M059J (cell line): ENCODE data around the gene FBXL4. TPM values are rescaled to one million over a fixed set of nuclear protein-coding genes. Genes with fewer than 3 reads are reported as not detected.
"Not testable (repeated sequence)": the region's sequence is repeated elsewhere in the genome, so short reads cannot be mapped to it uniquely, and the experiment has no call there.

ENCODE experiments used
- DNase-seq: peaks from one replicate; pipeline ENCODE4 v3.0.0-alpha.2; 2012; ENCODE audit warnings: low read depth
- total RNA-seq: library from RNA; depleted of rRNA; stranded (reverse); fragments of >200 nt; shearing (Covaris generic); gene quantifications from 2 replicates; pipeline ENCODE4 v1.2.3, GENCODE V29; 2014

The FBXL4 gene
- total RNA-seq, 1 experiment from 2014 or later = 8.8 TPM

DNA sequence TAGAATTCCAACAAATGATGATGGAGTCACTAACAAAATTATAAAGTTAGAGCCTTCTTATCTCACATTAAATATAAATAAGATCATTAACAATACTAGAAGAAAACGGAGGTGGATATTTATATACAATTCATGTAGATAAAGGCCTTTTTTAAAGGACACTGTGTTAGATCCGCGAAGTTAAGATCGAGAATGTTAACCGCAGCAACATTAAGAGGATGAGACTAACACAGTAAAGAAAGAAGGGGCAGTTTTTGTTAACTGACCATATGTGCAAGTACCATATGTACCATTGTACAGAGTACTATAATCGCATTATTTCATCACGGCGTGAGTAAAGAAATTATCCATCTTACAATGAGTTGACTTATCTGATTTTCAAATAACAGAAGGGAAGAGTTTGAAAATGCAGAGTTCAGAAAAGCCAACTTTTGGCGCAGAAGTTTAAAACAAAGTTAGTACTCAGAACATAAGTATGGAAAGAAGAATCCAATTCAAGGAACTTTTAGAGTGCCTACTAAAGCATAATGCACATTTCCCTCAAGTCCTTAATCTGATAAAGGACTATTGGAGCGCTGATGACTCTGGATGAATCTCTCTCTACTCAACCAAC is 1.4 kb downstream of the FBXL4 start:
- no peak for DNase-seq

DNA sequence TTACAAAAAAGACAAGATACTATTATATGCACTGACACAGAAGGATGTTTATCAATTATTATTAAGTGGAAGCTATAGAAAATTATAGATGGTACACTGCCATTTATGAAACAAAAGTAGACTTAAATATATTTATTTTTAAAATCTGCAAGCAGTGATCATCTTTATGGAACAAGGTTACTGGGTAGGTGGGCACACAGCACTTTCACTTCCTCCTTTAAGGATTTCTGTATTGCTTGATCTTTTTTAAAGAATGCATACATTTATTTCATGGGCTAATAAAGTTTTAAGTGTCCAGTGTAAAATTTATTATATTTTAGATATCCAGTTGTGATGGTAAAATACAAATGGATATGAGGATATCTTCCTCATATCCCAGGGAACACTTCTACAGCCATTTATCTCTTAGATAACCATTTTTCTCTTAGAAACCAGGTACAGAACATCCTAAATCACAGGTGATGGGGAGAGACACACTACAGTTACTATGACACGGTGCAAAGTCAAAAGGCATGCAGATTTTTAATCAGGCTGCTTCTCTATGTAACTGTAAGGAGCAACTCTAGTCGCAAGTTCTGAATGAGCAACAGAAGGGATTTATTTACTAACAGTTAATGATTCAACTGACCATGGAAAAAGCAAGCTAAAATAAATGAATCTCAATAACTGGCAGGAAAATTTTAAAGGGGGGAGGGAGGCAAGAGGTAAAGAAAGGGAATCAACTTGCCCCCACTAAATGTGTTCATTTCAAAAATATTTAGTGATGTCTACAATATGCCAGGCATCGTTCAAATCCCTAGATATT is 2.2 kb downstream of the FBXL4 start:
- no peak for DNase-seq

DNA sequence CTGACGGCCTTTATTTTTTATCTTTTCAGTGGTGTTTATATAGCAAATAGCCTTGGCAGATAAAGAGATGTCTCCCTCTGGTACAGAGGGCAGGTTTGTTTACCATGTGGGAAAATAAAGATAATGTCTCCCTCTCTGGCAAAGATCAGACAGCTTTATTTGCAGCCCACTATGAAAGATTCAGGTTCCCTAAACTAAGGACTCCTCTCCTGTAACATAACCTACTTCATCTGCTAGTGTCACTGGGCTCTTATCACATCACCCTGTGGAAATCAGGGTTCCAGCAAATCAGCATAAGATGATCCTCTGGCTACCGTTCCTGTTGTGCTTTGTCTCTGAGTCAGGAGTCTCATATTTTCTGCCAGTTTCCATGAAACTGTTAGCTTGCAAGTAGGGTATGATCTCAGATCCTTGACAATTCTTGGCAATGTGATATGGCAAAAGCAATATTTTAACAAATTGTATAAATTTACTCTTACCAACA is 3.1 kb downstream of the FBXL4 start:
- peak; percentile 9 for DNase-seq

DNA sequence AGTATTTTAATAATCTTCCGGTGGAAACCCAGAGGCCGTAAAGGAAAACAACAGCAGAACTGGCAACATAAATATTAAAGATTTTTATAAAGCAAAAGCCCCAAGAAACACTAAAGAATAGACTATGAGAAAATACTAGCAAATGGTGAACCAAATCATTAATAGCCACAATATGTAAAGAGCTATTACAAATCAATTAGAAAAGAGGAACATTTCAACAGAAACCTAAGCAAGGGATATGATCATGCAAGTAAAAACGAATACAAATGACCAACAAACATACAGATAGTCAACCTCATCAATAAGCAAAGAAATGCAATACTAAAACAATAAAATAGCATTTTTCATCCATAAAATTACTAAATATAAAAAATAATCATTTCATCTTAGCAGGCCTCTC is 3.6 kb downstream of the FBXL4 start:
- DNase-seq = no peak

DNA sequence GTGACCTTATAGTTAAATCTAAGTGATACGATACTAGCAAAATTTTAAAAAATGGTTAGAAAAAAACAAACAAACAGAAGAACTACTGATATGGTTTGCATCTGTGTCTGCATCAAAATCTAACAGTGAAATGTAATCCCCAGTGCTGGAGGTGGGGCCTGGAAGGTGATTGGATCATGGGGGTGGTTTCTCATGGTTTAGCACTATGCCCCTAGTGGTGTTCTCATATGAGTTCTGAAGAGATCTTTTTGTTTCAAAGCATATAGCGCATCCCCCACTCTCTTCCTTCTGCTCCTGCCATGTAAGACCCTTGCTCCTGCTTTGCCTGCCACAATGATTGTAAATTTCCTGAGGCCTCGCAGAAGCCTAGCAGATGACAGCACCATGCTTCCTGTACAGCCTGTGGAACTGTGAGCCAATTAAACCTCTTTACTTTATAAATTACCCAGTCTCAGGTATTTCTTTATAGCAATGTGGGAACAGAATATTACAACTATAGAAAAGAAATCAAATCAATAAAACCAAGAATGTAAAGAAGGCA is 5.4 kb downstream of the FBXL4 start:
- DNase-seq = peak; percentile 1

DNA sequence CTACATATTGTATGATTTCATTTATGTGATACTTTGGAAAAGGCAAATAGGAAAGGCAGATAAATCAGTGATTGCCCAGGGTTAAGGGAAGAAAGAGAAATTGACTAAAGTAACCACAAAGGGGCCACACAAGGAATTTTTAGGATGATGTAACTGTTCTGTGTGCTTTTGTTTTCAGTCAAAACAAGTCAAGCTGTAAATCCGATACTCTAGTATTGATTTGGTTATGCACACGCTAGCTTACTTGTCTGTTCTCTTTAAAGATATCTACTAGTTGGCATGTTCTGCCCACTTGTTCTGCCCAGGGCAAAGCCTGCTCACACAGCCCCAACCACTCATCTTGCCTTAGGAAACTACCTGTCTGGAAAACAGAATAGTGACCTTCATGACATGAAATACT is 6.4 kb downstream of the FBXL4 start:
- no peak for DNase-seq

DNA sequence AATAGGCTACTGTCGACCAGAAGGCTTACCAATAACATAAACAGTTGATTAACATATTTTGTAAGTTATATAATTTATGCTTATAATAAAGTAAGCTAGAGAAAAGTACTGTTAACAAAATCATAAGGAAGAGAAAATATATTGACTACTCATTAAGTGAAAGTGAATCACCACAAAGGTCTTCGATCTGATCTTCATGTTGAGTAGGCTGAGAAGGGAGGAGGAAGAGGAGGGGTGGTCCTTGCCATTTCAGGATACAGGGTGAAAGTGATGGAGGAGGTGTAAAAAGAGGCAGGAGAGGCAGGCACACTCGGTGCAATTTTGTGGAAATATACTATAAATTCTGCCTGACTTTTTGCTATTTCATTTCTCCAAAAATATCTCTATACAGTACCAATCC is 10.4 kb downstream of the FBXL4 start:
- DNase-seq = no peak

DNA sequence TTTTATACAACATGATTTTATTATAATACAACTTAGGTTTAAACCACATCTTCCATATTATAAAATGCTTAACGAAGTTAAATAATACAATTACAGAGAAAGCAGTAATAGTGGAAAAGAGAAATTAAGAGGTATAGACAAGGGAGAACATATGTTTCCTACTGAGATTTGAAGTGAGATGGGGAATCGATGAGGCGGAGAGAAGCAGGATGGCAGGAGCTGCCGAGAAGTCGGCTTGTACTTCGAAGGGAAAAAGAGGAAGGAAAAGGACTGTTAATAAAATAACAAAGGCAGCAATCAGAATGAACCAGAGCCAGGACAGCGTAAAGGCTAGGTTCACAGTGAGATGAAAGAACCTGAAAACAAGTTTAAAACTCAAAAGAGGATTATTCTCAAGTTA is 15.4 kb downstream of the FBXL4 start:
- DNase-seq = no peak

DNA sequence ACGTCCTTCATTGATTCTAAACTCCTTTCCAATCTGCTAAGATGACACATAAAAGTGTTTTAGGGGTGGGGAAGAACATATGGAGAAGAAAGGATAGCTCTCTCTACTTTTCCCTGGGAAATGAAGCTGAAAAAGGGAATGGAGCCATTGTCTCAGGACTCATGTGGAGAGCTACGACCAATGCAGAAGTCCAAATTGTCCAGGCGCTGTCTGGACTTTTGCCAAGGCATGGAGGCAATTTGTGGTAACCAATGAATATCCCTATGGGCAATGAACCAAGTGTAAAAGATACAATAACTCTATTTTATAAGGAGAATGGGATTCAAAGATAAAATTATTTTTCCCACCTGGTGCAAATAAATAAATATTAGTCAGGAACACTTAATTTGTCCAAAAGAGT is 16.1 kb downstream of the FBXL4 start:
- no peak for DNase-seq

DNA sequence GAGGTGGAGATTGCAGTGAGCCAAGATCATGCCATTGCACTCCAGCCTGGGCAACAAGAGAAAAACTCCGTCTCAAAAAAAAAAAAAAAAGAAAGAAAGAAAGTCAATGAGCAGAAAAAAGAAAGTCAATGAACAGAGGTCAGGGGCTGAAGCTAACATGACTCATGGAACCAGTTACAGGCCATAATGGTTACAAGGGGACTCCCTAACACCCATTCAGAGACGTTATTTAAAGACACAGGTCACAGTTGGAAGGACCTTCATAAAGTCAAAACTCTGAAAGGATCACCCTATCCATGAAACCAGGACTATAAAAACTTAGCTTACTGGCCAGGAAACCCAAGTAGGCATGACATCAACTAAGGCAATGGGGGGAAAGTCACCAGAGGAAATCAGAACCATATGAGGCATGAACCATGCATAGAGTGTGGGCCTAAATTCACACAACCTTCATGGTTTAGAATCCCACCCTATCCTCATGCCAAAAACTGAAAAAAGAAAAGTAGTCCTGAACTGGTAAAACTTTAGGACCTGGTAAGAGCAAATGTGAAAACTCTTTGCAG is 18.2 kb downstream of the FBXL4 start:
- DNase-seq = peak; percentile 4

DNA sequence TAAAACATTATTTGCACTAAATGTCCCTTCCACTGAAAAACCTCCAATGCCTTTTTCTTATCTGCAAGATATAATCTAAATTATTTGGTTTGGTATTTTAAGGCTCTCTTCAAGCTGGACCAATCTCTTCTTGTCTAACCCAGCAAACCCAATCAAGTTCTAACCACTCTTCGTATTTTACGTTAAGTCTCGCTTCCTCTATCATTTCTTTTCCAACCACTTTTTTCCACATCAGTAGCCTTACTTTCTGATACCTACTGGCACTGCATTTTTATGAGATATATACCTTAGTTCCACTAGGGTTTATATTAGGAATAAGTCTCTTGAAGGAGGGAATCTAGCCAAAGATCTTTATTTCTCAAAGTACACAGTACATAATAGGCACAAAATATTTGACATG is 19.1 kb downstream of the FBXL4 start:
- no peak for DNase-seq

DNA sequence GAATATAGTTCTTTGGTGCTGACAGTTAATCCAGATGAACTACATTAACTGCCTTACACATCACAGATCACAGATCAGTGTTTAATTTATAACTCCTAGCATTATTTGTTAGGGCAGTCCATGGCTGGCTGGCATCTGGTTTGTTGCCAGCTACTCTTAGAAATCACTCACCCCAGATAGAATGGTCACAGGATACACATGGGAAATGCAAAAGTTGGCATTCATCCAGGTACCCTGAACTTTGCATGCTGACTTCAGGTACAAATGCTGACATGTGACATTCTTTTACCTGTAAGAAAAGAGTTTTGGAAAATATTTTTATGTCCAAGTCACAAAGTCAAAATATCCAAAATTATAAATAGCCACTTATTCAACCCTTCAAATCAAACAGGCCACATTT is 20.2 kb downstream of the FBXL4 start:
- peak; percentile 4 for DNase-seq

DNA sequence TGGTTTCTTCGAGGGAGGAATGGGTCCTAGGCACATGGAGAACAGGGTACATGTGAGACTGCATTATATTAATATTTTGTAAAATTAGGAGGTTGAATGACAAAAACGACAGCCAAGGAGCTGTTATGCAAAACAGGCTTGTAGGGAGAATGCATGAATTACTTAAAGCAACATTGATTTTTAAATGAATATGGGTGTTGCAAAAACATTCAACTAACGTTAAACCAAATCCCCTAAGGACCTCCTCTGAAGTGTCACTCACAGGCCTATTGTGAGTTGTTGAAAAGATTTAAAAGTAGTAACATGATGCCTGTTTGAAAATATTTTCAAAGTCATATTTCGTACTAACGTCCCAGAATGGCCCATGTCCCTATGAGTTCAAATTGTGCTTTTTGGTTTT is 21.9 kb downstream of the FBXL4 start:
- no peak for DNase-seq

DNA sequence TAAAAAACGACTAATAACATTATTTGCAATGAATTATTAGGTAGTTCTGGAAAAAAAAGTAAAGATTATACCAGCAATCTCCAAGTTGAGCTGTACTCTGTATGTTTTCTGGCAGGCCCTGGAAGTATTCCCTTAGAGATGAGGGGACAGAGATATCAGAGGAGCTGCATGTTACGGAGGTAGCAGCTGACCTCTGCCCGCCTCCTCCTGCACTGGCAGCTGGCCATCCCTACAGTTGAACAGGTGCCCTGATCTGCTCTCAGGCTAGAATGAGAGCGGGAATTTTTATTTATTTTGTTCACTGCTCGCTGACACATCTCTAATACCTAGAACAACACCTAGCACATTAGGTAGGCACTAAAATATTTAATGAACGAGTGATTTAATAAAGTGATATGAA is 23.1 kb downstream of the FBXL4 start:
- DNase-seq = no peak

DNA sequence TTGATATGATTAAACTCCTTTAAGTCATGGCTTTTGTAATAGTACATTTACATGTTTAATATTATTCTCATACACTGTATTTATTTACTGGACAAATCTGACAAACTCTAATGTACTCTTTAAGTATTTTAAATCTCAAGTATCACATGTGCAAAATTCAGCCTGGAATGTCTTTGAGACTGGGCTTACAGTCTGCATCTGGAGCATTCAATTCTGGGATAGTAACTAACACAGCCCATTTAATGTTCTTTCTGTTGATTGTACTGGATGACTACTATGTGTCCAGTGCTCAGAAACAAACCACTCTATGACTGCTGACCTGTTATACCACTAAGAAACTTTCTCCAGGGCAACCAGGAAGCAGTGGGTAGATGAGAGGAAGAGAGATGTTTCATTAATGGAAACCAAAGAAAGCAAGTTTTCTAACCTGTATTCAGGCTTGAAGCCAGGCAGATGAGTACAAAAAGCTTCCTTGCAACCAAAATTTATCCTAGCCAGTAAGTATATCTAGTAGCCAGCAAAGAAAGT is 26.8 kb downstream of the FBXL4 start:
- DNase-seq = peak; percentile 2

DNA sequence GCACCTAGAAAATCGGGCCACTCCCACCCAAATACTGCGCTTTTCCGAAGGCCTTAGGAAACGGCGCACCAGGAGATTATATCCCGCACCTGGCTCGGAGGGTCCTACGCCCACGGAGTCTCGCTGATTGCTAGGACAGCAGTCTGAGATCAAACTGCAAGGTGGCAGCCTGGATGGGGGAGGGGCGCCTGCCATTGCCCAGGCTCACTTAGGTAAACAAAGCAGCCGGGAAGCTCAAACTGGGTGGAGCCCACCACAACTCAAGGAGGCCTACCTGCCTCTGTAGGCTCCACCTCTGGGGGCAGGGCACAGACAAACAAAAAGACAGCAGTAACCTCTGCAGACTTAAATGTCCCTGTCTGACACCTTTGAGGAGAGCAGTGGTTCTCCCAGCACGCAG is 36.8 kb downstream of the FBXL4 start:
- DNase-seq = not testable (repeated sequence)

DNA sequence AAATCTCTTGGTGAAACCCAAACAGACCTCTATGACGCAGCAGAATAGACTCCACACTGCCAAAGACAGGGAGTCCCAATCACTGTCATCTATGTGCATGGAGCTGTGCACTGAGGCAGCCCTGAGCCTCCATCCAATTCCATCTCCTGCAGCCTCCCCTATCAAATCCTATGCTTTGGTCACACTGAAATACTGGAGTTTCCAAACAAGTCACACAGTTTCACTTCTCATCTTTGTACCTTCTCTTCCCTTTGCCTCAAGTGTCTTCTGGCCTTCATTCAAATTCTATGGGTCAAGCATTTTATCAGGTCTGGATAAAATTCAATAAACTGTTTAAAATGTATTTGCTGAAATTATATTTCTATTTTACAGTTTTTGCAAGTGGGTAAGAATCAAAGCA is 38.5 kb downstream of the FBXL4 start:
- DNase-seq = no peak

DNA sequence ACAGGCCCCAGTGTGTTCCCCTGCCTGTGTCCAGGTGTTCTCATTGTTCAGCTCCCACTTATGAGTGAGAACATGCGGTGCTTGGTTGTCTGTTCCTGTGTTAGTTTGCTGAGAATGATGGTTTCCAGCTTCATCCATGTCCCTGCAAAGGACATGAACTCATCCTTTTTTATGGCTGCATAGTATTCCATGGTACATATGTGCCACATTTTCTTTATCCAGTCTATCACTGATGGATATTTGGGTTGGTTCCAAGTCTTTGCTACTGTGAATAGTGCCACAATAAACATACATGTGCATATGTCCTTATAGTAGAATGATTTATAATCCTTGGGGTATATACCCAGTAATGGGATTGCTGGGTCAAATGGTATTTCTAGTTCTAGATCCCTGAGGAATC is 41.4 kb downstream of the FBXL4 start:
- not testable (repeated sequence) for DNase-seq

DNA sequence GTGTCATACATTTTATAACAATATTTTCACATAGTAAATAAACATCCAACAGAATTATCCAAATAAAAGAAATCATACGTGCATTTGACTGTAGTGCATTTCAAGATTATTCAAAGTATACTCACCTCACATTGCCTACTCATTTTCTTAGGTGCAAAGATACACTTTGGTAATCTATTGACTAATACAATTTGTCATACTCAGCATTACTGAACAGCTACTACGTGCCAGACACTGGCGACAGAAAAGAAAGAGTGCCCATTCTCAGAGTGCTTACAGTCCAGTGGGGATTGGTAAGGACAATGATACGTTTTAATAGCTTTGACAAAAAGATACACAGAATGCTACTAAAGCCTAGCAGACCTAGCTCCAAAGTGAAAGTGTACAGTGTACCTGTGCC is 42.0 kb downstream of the FBXL4 start:
- DNase-seq = no peak

DNA sequence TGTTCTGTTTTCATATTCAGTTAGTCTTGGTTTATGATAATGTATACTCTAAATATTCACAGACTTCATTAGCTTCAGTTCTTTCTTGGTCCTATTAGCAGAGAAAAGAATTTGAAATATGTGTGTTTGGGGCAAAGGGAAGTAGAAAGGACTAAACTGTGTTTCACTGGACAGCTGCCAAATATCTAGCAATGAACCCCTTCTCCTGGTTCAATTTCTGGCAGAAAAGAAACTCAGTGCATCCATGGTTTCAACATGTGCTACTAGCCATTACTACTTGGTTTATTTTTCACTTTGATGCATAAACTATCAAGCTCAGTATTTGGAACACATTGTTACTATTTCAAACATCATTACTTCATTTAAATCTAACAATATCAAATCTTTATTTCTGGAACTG is 43.6 kb downstream of the FBXL4 start:
- DNase-seq = peak; percentile 3

DNA sequence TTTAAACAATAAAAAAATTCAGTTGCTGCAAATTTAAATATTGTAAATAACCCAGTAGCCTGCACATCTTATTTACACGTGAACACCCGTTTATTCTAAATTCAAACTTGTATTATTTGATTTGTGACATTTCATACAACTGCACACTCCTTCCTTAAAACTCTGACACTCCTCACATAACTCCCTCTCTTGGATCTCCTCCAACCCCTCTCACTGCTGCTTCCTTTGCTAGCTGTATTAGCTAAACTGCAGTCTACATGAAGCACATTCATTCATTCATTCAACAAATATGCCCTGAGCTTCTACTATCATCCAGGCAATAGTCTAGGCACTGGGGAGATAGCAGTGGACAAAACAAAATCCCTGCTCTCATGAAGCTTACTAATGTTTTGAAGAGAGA is 47.0 kb downstream of the FBXL4 start:
- DNase-seq = no peak

DNA sequence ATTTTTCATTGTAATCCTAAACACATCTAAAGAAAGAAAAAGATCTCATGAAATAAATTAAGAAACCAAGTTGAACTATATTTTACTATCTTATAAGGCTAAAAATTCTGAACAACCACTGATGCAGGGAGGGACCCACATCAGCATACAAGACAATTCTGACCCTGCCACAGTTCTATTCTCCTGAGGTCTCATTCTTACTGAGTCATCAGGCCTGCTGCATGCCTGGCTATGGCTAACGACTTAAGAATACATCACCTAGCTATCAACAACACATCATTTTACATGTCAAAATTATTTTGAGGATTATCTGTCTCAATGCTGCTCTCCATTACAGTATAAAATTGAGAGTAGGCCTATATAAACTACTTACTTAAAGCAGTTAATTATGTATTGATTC is 52.9 kb downstream of the FBXL4 start:
- DNase-seq = peak; percentile 5

DNA sequence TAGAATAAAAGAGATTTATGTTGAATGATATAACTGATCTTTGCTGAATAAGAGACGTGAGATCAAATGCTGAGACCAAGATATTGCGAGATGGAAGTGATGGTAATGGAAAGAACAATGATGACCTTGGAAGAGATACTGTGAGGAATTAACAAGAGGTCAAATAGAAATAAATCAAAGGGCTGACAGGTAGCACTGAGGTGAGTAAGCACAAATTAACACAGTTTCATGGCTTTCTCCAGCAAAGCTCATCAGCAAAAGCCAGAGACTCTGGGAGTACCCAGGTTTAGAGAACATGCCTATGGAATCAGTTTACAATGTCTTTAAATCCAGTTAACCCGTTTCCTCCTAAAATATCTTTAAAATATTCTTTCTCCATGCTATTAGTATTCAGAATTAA is 60.1 kb downstream of the FBXL4 start:
- DNase-seq = no peak
